ENCODE data around the gene CABCOCO1.

- TF ChIP-seq CTCF (IDR thresholded peaks at IDR 0.05), result no peak
- no peak for TF ChIP-seq POLR2A (IDR thresholded peaks at IDR 0.05)
These were observed 132.4 kb downstream of the CABCOCO1 start for GRCh38 chr10:61795147-61795546.

All from heart left ventricle (tissue), 13 donors.